ENCODE results near the gene DPP3. TPM values are rescaled to one million over a fixed set of nuclear protein-coding genes. Genes with fewer than 3 reads are reported as not detected.

DPP3 gene
- polyA plus RNA-seq, 4 donors, result 7.7 to 22.6 (median 20.6) TPM

- DNase-seq (ENCODE audit: low read depth in 4 of 4, low spot score in 3 of 4), result no peak
Measured at GRCh38 chr11:66550887-66551286, 70.7 kb downstream of the DPP3 start.

GRCh38 chr11:66554602-66555001 lies 74.4 kb downstream of the DPP3 start:
- no peak for DNase-seq (ENCODE audit: low read depth in 4 of 4, low spot score in 3 of 4)

- no peak for DNase-seq (ENCODE audit: low read depth in 4 of 4, low spot score in 3 of 4)
Measured at GRCh38 chr11:66555416-66555815, 75.2 kb downstream of the DPP3 start.

GRCh38 chr11:66556086-66556485 lies 75.9 kb downstream of the DPP3 start:
- no peak for DNase-seq (ENCODE audit: low read depth in 4 of 4, low spot score in 3 of 4)

- no peak for DNase-seq (ENCODE audit: low read depth in 4 of 4, low spot score in 3 of 4)
Measured at GRCh38 chr11:66557733-66558326, 77.6 kb downstream of the DPP3 start.

Other genes starting within 250 kb of the DPP3 start
- 10 to 100 TPM; 16.3 to 29.2 (median 18.9) TPM for gene KLC2, start 222.7 kb upstream of the DPP3 start, polyA plus RNA-seq (ENCODE audit: insufficient read length in 4 of 4)
- gene RAB1B, start 211.8 kb upstream of the DPP3 start, polyA plus RNA-seq (ENCODE audit: insufficient read length in 4 of 4), result 100 to 1,000 TPM; 103 to 140 (median 121) TPM
- 1 to 10 TPM; 3.6 to 6.1 (median 4.3) TPM for gene CNIH2, start 202.3 kb upstream of the DPP3 start, polyA plus RNA-seq (ENCODE audit: insufficient read length in 4 of 4)
- 10 to 100 TPM; 43.0 to 57.7 (median 51.7) TPM for gene YIF1A, start 191.3 kb upstream of the DPP3 start, polyA plus RNA-seq (ENCODE audit: insufficient read length in 4 of 4)
- not detected for gene TMEM151A, start 188.5 kb upstream of the DPP3 start, polyA plus RNA-seq (ENCODE audit: insufficient read length in 4 of 4)
- gene CD248, start 163.4 kb upstream of the DPP3 start, polyA plus RNA-seq (ENCODE audit: insufficient read length in 4 of 4), result 100 to 1,000 TPM in 1 of 4 donors, 10 to 100 TPM in 3; 66.3 to 240 (median 72.3) TPM
- 1 to 10 TPM; 1.7 to 3.7 (median 2.5) TPM for gene RIN1, start 144.0 kb upstream of the DPP3 start, polyA plus RNA-seq (ENCODE audit: insufficient read length in 4 of 4)
- gene BRMS1, start 135.3 kb upstream of the DPP3 start, polyA plus RNA-seq (ENCODE audit: insufficient read length in 4 of 4), result 10 to 100 TPM; 15.3 to 36.1 (median 29.9) TPM
- 10 to 100 TPM; 49.2 to 53.2 (median 50.5) TPM for gene B4GAT1, start 132.8 kb upstream of the DPP3 start, polyA plus RNA-seq (ENCODE audit: insufficient read length in 4 of 4)
- gene SLC29A2, start 108.7 kb upstream of the DPP3 start, polyA plus RNA-seq (ENCODE audit: insufficient read length in 4 of 4), result 10 to 100 TPM in 3 of 4 donors, 1 to 10 TPM in 1; 2.8 to 29.9 (median 17.9) TPM
- gene NPAS4, start 59.4 kb upstream of the DPP3 start, polyA plus RNA-seq (ENCODE audit: insufficient read length in 4 of 4), result under 1 TPM; 0.19 to 0.57 (median 0.42) TPM
- 10 to 100 TPM; 56.8 to 82.2 (median 72.2) TPM for gene MRPL11, start 41.6 kb upstream of the DPP3 start, polyA plus RNA-seq (ENCODE audit: insufficient read length in 4 of 4)
- gene PELI3, start 13.5 kb upstream of the DPP3 start, polyA plus RNA-seq (ENCODE audit: insufficient read length in 4 of 4), result 1 to 10 TPM; 4.8 to 6.9 (median 6.1) TPM
- 10 to 100 TPM; 36.5 to 96.9 (median 70.8) TPM for gene BBS1, start 30.2 kb downstream of the DPP3 start, polyA plus RNA-seq (ENCODE audit: insufficient read length in 4 of 4)
- 1 to 10 TPM; 5.9 to 9.8 (median 7.5) TPM for gene ZDHHC24, start 65.6 kb downstream of the DPP3 start, polyA plus RNA-seq (ENCODE audit: insufficient read length in 4 of 4)
- gene ACTN3, start 66.5 kb downstream of the DPP3 start, polyA plus RNA-seq (ENCODE audit: insufficient read length in 4 of 4), result under 1 TPM; 0.27 to 0.52 (median 0.48) TPM
- gene CTSF, start 88.2 kb downstream of the DPP3 start, polyA plus RNA-seq (ENCODE audit: insufficient read length in 4 of 4), result 100 to 1,000 TPM in 3 of 4 donors, 10 to 100 TPM in 1; 93.0 to 112 (median 104) TPM
- under 1 TPM; 0.23 to 0.50 (median 0.28) TPM for gene CCDC87, start 112.6 kb downstream of the DPP3 start, polyA plus RNA-seq (ENCODE audit: insufficient read length in 4 of 4)
- 10 to 100 TPM; 41.5 to 77.0 (median 48.4) TPM for gene CCS, start 112.8 kb downstream of the DPP3 start, polyA plus RNA-seq (ENCODE audit: insufficient read length in 4 of 4)
- gene RBM14, start 136.2 kb downstream of the DPP3 start, polyA plus RNA-seq (ENCODE audit: insufficient read length in 4 of 4), result 10 to 100 TPM; 50.9 to 94.3 (median 64.1) TPM
- 100 to 1,000 TPM; 173 to 257 (median 252) TPM for gene RBM4, start 158.3 kb downstream of the DPP3 start, polyA plus RNA-seq (ENCODE audit: insufficient read length in 4 of 4)
- gene RBM4B, start 197.5 kb downstream of the DPP3 start, polyA plus RNA-seq (ENCODE audit: insufficient read length in 4 of 4), result 10 to 100 TPM; 63.3 to 81.4 (median 63.9) TPM
- 10 to 100 TPM in 3 of 4 donors, 1 to 10 TPM in 1; 9.2 to 75.2 (median 50.7) TPM for gene SPTBN2, start 248.8 kb downstream of the DPP3 start, polyA plus RNA-seq (ENCODE audit: insufficient read length in 4 of 4)